ENCODE data around the gene PRAMEF26. TPM values are rescaled to one million over a fixed set of nuclear protein-coding genes. Genes with fewer than 3 reads are reported as not detected.
"Not testable (repeated sequence)": the region's sequence is repeated elsewhere in the genome, so short reads cannot be mapped to it uniquely, and the experiment has no call there.

The PRAMEF26 gene
- total RNA-seq: not detected

DNA sequence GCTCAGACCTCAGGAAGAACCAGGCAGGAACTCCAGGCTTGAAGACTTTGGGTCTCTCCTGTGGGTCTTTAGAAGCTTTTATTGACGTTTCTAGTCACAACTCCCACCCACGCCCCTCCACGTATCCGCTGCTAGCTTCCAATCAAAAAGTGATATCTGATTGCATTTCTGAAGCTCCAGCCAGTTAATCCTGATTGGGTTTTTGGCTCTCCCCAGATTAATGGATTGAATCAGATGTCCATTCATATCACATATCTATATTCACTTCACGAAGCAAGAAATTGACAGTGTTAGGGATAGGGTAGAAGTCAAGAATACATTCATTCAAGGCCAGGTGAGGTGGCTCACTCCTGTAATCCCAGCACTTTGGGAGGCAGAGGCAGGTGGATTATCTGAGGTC is at the start of gene PRAMEF26:
TSS of gene PRAMEF26 (minus strand) at position 101 of the 400 bp plus-strand sequence. CDS start 2,914 bp downstream, outside the sequence.
- ATAC-seq (ENCODE audit: insufficient number of reproducible peaks, low FRiP score, low read depth); H3K36me3 ChIP-seq; DNase-seq (ENCODE audit: low spot score); H3K4me1 ChIP-seq (ENCODE audit: control insufficient read depth in 1 of 2, low read depth in 2 of 2); H3K27ac ChIP-seq; H3K4me3 ChIP-seq; H3K9me3 ChIP-seq; H3K27me3 ChIP-seq (replicated peaks; ENCODE audit: insufficient read depth): not testable (repeated sequence)

DNA sequence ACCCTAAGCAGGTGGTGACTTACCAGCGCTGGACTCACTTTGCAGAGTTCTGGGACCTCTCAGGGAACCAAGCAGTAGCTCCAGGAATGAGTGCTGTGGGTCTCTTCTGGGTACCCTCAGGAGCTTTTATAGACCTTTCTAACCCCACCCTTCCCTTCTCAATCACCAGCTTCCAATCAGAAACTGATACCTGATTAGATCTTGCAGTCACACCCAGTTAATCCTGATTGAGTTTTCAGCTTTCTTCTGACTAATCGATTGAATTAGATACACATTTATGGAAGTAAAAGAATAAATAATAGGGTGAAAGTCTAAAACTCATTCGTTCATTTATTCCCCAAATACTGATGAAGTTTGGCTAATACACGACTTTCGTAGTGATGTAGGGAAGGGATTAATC is 45.5 kb upstream of the PRAMEF26 start, which contains the start of gene PRAMEF13:
TSS of gene PRAMEF13 (minus strand) at position 101 of the 400 bp plus-strand sequence. CDS start 1,820 bp downstream, outside the sequence.
- not testable (repeated sequence) for DNase-seq (ENCODE audit: low spot score); ATAC-seq (ENCODE audit: insufficient number of reproducible peaks, low FRiP score, low read depth); H3K4me1 ChIP-seq (ENCODE audit: control insufficient read depth in 1 of 2, low read depth in 2 of 2); H3K36me3 ChIP-seq; H3K9me3 ChIP-seq; H3K27me3 ChIP-seq (replicated peaks; ENCODE audit: insufficient read depth); H3K4me3 ChIP-seq; H3K27ac ChIP-seq

DNA sequence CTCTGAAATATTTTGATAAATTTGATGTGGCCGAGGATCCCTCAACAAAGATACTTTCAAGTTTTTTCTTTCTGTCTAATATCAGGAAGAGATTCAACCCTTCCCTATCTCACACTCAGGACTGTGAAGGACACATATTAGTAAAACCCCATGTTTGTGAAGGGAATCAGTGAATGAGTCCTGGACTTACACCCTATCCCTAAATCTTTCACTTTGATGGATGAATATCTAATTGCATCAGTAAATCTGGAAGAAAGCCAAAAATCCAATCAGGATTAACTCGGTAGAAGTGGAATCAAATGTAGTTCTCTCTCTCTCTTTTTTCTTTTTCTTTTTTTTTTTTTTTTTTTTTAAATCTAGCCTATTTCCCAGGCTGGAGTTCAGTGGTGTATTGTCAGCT is 15.7 kb upstream of the PRAMEF26 start, which contains the start of gene PRAMEF9:
TSS of gene PRAMEF9 (plus strand) at position 301 of the 400 bp plus-strand sequence. CDS start 3,433 bp downstream, outside the sequence.
- H3K4me3 ChIP-seq; H3K9me3 ChIP-seq; DNase-seq (ENCODE audit: low spot score); H3K27ac ChIP-seq; H3K27me3 ChIP-seq (replicated peaks; ENCODE audit: insufficient read depth); H3K36me3 ChIP-seq; ATAC-seq (ENCODE audit: insufficient number of reproducible peaks, low FRiP score, low read depth); H3K4me1 ChIP-seq (ENCODE audit: control insufficient read depth in 1 of 2, low read depth in 2 of 2): not testable (repeated sequence)

DNA sequence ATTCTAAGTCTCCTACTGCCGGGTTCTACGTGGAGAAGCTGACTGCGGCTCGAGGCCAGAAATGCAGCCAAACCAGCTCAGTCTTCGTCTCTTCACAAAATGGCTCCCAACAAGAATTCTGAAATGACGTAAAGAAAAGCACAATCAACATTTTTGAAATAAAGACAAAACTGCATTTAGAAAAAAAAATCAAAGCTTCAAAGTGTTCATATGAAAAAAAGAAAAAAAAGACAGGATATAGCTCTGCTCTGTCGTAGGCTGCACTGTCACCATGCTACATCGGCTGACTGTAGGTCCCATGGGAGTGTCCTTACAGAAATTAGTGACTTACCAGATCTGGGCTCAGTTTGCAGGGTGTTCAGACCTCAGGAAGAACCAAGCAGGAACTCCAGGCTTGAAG is 9.7 kb upstream of the PRAMEF26 start, which contains the start of gene HNRNPCL4:
TSS of gene HNRNPCL4 (minus strand) at position 101 of the 400 bp plus-strand sequence. CDS start 164 bp downstream, outside the sequence.
- ATAC-seq (ENCODE audit: insufficient number of reproducible peaks, low FRiP score, low read depth); H3K27ac ChIP-seq; H3K4me1 ChIP-seq (ENCODE audit: control insufficient read depth in 1 of 2, low read depth in 2 of 2); H3K27me3 ChIP-seq (replicated peaks; ENCODE audit: insufficient read depth); H3K4me3 ChIP-seq; H3K9me3 ChIP-seq; DNase-seq (ENCODE audit: low spot score); H3K36me3 ChIP-seq: not testable (repeated sequence)

DNA sequence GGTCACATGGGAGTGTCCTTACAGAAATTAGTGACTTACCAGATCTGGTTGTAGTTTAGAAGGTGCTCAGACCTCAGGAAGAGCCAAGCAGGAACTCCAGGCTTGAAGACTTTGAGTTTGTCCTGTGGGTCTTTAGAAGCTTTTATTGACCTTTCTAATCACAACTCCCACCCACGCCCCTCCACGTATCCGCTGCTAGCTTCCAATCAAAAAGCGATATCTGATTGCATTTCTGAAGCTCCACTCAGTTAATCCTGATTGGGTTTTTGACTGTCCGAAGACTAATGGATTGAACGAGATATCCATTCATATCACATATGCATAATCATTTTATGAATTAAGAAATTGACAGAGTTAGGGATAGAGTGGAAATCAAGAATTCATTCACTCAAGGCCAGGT is 39.1 kb downstream of the PRAMEF26 start, which contains the start of gene HNRNPCL2:
TSS of gene HNRNPCL2 (minus strand) at position 101 of the 400 bp plus-strand sequence. CDS start 454 bp downstream, outside the sequence.
- not testable (repeated sequence) for DNase-seq (ENCODE audit: low spot score); ATAC-seq (ENCODE audit: insufficient number of reproducible peaks, low FRiP score, low read depth); H3K4me1 ChIP-seq (ENCODE audit: control insufficient read depth in 1 of 2, low read depth in 2 of 2); H3K36me3 ChIP-seq; H3K27me3 ChIP-seq (replicated peaks; ENCODE audit: insufficient read depth); H3K4me3 ChIP-seq; H3K9me3 ChIP-seq; H3K27ac ChIP-seq

Other genes with a start within 250 kb of the PRAMEF26 start
- gene PRAMEF7, start 239.4 kb downstream of the PRAMEF26 start, total RNA-seq: not detected
- gene PRAMEF6, start 208.4 kb downstream of the PRAMEF26 start, total RNA-seq: not detected
- gene PRAMEF27, start 99.4 kb downstream of the PRAMEF26 start, total RNA-seq: not detected
- not detected for gene HNRNPCL3, start 95.2 kb downstream of the PRAMEF26 start, total RNA-seq
- gene PRAMEF25, start 85.2 kb downstream of the PRAMEF26 start, total RNA-seq: not detected
- gene HNRNPCL2, start 39.2 kb downstream of the PRAMEF26 start, total RNA-seq: not detected
- gene HNRNPCL4, start 9.6 kb upstream of the PRAMEF26 start, total RNA-seq: not detected
- not detected for gene PRAMEF9, start 15.8 kb upstream of the PRAMEF26 start, total RNA-seq
- gene PRAMEF13, start 45.4 kb upstream of the PRAMEF26 start, total RNA-seq: not detected
- not detected for gene PRAMEF18, start 70.1 kb upstream of the PRAMEF26 start, total RNA-seq
- not detected for gene PRAMEF5, start 98.2 kb upstream of the PRAMEF26 start, total RNA-seq
- not detected for gene PRAMEF8, start 129.1 kb upstream of the PRAMEF26 start, total RNA-seq
- not detected for gene PRAMEF33, start 147.5 kb upstream of the PRAMEF26 start, total RNA-seq
- not detected for gene PRAMEF15, start 159.6 kb upstream of the PRAMEF26 start, total RNA-seq
- gene PRAMEF14, start 191.1 kb upstream of the PRAMEF26 start, total RNA-seq: not detected
- not detected for gene PRAMEF19, start 215.9 kb upstream of the PRAMEF26 start, total RNA-seq
- gene PRAMEF17, start 233.6 kb upstream of the PRAMEF26 start, total RNA-seq: not detected